H9 (cell line): ENCODE results near the gene EPSTI1. TPM values are rescaled to one million over a fixed set of nuclear protein-coding genes. Genes with fewer than 3 reads are reported as not detected.

Experiments used
- DNase-seq: peaks from one replicate; pipeline ENCODE4 v3.0.0-alpha.2; 2017
- H2AFZ ChIP-seq: one replicate; pipeline ENCODE4 v1.6.1; 2013; ENCODE audit warnings: mild to moderate bottlenecking, low read length, control low read depth, moderate library complexity
- H2AK5ac ChIP-seq: 2 replicates; pipeline ENCODE4 v1.6.1; 2013; ENCODE audit warnings: low read length, control low read depth, mixed read lengths; ENCODE audit not compliant: insufficient read length
- H2BK120ac ChIP-seq: one replicate; pipeline ENCODE4 v1.6.1; 2013; ENCODE audit warnings: low read depth, mild to moderate bottlenecking, low read length, control low read depth, inconsistent platforms; ENCODE audit not compliant: poor library complexity, severe bottlenecking
- H2BK12ac ChIP-seq: 2 replicates; pipeline ENCODE4 v1.6.1; 2013; ENCODE audit warnings: low read length, control low read depth, mixed read lengths, low read depth; ENCODE audit not compliant: insufficient read length
- H2BK15ac ChIP-seq: 2 replicates; pipeline ENCODE4 v1.6.1; 2013; ENCODE audit warnings: low read depth, low read length, control low read depth
- H2BK20ac ChIP-seq: one replicate; pipeline ENCODE4 v1.6.1; 2013; ENCODE audit warnings: low read depth, mild to moderate bottlenecking, low read length, control low read depth, inconsistent platforms; ENCODE audit not compliant: poor library complexity, severe bottlenecking
- H2BK5ac ChIP-seq: 2 replicates; pipeline ENCODE4 v1.6.1; 2013; ENCODE audit warnings: low read length, control low read depth, mixed read lengths; ENCODE audit not compliant: insufficient read length
- H3K14ac ChIP-seq: 2 replicates; pipeline ENCODE4 v1.6.1; 2013; ENCODE audit warnings: low read length, control low read depth; ENCODE audit not compliant: insufficient read depth
- H3K18ac ChIP-seq: 2 replicates; pipeline ENCODE4 v1.6.1; 2013; ENCODE audit warnings: low read depth, mild to moderate bottlenecking, mixed read lengths, low read length, control low read depth; ENCODE audit not compliant: insufficient read length
- H3K23ac ChIP-seq: 2 replicates; pipeline ENCODE4 v1.6.1; 2013; ENCODE audit warnings: low read length, control low read depth, mixed read lengths, low read depth; ENCODE audit not compliant: insufficient read length
- H3K23me2 ChIP-seq: 2 replicates; pipeline ENCODE4 v1.6.1; 2013; ENCODE audit warnings: low read depth, mild to moderate bottlenecking, mixed read lengths, low read length, control low read depth; ENCODE audit not compliant: insufficient read length, poor library complexity, severe bottlenecking
- H3K27ac ChIP-seq: 2 replicates; pipeline ENCODE4 v1.5.1; 2013; ENCODE audit warnings: low read length, control low read depth, mixed read lengths, low read depth; ENCODE audit not compliant: insufficient read length
- H3K27me3 ChIP-seq: 2 replicates; pipeline ENCODE4 v1.6.1; 2013; ENCODE audit warnings: low read length, control low read depth, inconsistent platforms; ENCODE audit not compliant: insufficient read depth
- H3K4ac ChIP-seq: 2 replicates; pipeline ENCODE4 v1.6.1; 2013; ENCODE audit warnings: low read depth, mild to moderate bottlenecking, control low read depth, inconsistent platforms, low read length, moderate library complexity
- H3K4me1 ChIP-seq: 2 replicates; pipeline ENCODE4 v1.6.1; 2013; ENCODE audit warnings: low read length, control low read depth, inconsistent platforms; ENCODE audit not compliant: insufficient read depth
- H3K4me2 ChIP-seq: 2 replicates; pipeline ENCODE4 v1.6.1; 2013; ENCODE audit warnings: low read length, control low read depth, mixed read lengths; ENCODE audit not compliant: insufficient read length, insufficient read depth
- H3K56ac ChIP-seq: 2 replicates; pipeline ENCODE4 v1.6.1; 2013; ENCODE audit warnings: low read depth, mild to moderate bottlenecking, mixed read lengths, low read length, control low read depth; ENCODE audit not compliant: insufficient read length
- H3K79me1 ChIP-seq: 2 replicates; pipeline ENCODE4 v1.6.1; 2013; ENCODE audit warnings: low read depth, mild to moderate bottlenecking, moderate library complexity, low read length, control low read depth, inconsistent platforms; ENCODE audit not compliant: insufficient read depth, poor library complexity, severe bottlenecking
- H3K79me2 ChIP-seq: 2 replicates; pipeline ENCODE4 v1.6.1; 2013; ENCODE audit warnings: low read length, control low read depth, inconsistent platforms; ENCODE audit not compliant: insufficient read depth
- H3K9ac ChIP-seq: 2 replicates; pipeline ENCODE4 v1.6.1; 2013; ENCODE audit warnings: low read length, control low read depth, mixed read lengths; ENCODE audit not compliant: insufficient read length; ENCODE audit errors: extremely low read depth
- H3K9me3 ChIP-seq: one replicate; pipeline ENCODE4 v1.6.1; 2013; ENCODE audit warnings: low read depth, low read length, inconsistent platforms; ENCODE audit not compliant: control insufficient read depth
- H3T11ph ChIP-seq: one replicate; pipeline ENCODE4 v1.6.1; 2013; ENCODE audit warnings: mild to moderate bottlenecking, low read length, control low read depth, inconsistent platforms
- H4K20me1 ChIP-seq: one replicate; pipeline ENCODE4 v1.6.1; 2013; ENCODE audit not compliant: control insufficient read depth, insufficient read length, insufficient read depth
- H4K5ac ChIP-seq: 2 replicates; pipeline ENCODE4 v1.6.1; 2013; ENCODE audit warnings: low read depth, mild to moderate bottlenecking, mixed read lengths, low read length, control low read depth; ENCODE audit not compliant: insufficient read length
- H4K8ac ChIP-seq: replicated peaks from 2 replicates; pipeline ENCODE4 v1.6.1; 2013; ENCODE audit warnings: low read length, control low read depth, mixed read lengths, low read depth; ENCODE audit not compliant: insufficient read length
- H4K91ac ChIP-seq: 2 replicates; pipeline ENCODE4 v1.6.1; 2013; ENCODE audit warnings: low read depth, mild to moderate bottlenecking, moderate library complexity, mixed read lengths, low read length, control low read depth; ENCODE audit not compliant: insufficient read length
- H3K27ac Mint-ChIP-seq, 3 experiments: 2 replicates in 2 of 3; 3 replicates in 1 of 3; pipeline ENCODE4 v1.8.0; 2020 to 2021; ENCODE audit warnings: mixed read lengths in 3 of 3, mild to moderate bottlenecking in 1 of 3, moderate library complexity in 1 of 3
- H3K27me3 Mint-ChIP-seq: 2 replicates; pipeline ENCODE4 v1.8.0; 2021; ENCODE audit warnings: low read depth, mild to moderate bottlenecking, moderate library complexity, mixed read lengths
- H3K36me3 Mint-ChIP-seq, 3 experiments: 2 replicates in 2 of 3; 3 replicates in 1 of 3; pipeline ENCODE4 v1.8.0; 2020 to 2021; ENCODE audit warnings: low read depth in 3 of 3, mixed read lengths in 3 of 3; ENCODE audit not compliant: insufficient read depth in 1 of 3
- H3K4me1 Mint-ChIP-seq, 2 experiments: 2 replicates each; pipeline ENCODE4 v1.8.0; 2020; ENCODE audit warnings: mixed read lengths in 2 of 2
- H3K4me3 Mint-ChIP-seq, 2 experiments: 2 replicates in 1 of 2; 3 replicates in 1 of 2; pipeline ENCODE4 v1.8.0; 2020 to 2021; ENCODE audit warnings: mild to moderate bottlenecking in 2 of 2, mixed read lengths in 2 of 2, moderate library complexity in 1 of 2
- H3K9me3 Mint-ChIP-seq, 2 experiments: 2 replicates in 1 of 2; 3 replicates in 1 of 2; pipeline ENCODE4 v1.8.0; 2020; ENCODE audit warnings: mild to moderate bottlenecking in 2 of 2, mixed read lengths in 2 of 2, moderate library complexity in 1 of 2
- CTCF ChIP-seq: fragments of 200-600 bp; sonication (generic); conservative IDR thresholded peaks from 3 replicates; pipeline ENCODE4 v1.8.0; 2021; ENCODE audit warnings: antibody characterized with exemption, mild to moderate bottlenecking
- total RNA-seq: library from RNA; stranded (reverse); gene quantifications from 2 replicates; pipeline ENCODE4 v1.2.1, GENCODE V29; 2021

The EPSTI1 gene
- total RNA-seq, 1 experiment from 2014 or later: 0.70 TPM

- Histone ChIP-seq H3K27me3 (no peaks in the 10 kb centered on the region), H2AK5ac (no peak overlapping the region), H3K9me3 (no peaks in the 10 kb centered on the region), H3K4me1 (peaks cover 3% of the 10 kb centered on the region; the same call in 1 of the 2 replicates), H2BK120ac (no peak overlapping the region), H3K56ac (no peak overlapping the region), H4K20me1 (no peaks in the 10 kb centered on the region), H2BK15ac (no peak overlapping the region), H3K14ac (no peak overlapping the region), H3K27ac (no peak overlapping the region), H4K8ac (no peak overlapping the region), H2BK12ac (no peak overlapping the region), H3K9ac (no peak overlapping the region), H3T11ph (no peak overlapping the region), H3K79me1 (no peaks in the 10 kb centered on the region), H4K5ac (no peak overlapping the region), H3K79me2 (no peaks in the 10 kb centered on the region), H4K91ac (no peak overlapping the region), H3K23me2 (no peaks in the 10 kb centered on the region), H3K23ac (no peak overlapping the region), H2AFZ (no peak overlapping the region), H2BK20ac (no peak overlapping the region), H3K18ac (no peak overlapping the region), H3K4ac (no peak overlapping the region), H3K4me2 (no peak overlapping the region), H2BK5ac (no peak overlapping the region)
- no peaks in the 10 kb centered on the region for H3K9me3 Mint-ChIP-seq
- no peak overlapping the region for H3K4me3 Mint-ChIP-seq
- H3K27ac Mint-ChIP-seq: no peak overlapping the region
- no peaks in the 10 kb centered on the region for H3K27me3 Mint-ChIP-seq
- DNase-seq: no peak
- H3K36me3 Mint-ChIP-seq: 0 out of 7 replicates have a peak, but pooled peaks cover 0 to 2% (median 0%) of the 10 kb centered on the region in 3 experiments
- no peak for TF ChIP-seq CTCF
- H3K4me1 Mint-ChIP-seq: peaks cover 29 to 36% of the 10 kb centered on the region in 2 experiments
These were observed 8.0 kb downstream of the EPSTI1 start for GRCh38 chr13:42984026-42984425.
